SK-N-SH (cell line): Measurements from ENCODE around the gene LRFN4.

Experiments
- CTCF ChIP-seq: fragments of 200-600 bp; sonication (generic); IDR thresholded peaks from 2 replicates; pipeline ENCODE4 v1.6.1; 2017; ENCODE audit warnings: antibody characterized with exemption, mild to moderate bottlenecking, moderate library complexity
- GABPA ChIP-seq: IDR thresholded peaks from 2 replicates; pipeline ENCODE4 v1.4.0; 2012; ENCODE audit warnings: low read depth, mild to moderate bottlenecking
- GATA2 ChIP-seq: sonication (generic); formaldehyde crosslinking; IDR thresholded peaks from 2 replicates; pipeline ENCODE4 v1.5.0; 2020; ENCODE audit warnings: mild to moderate bottlenecking, missing genetic modification reagents
- JUND ChIP-seq: IDR thresholded peaks from 2 replicates; pipeline ENCODE4 v1.4.0; 2012
- MAX ChIP-seq: IDR thresholded peaks from 2 replicates; pipeline ENCODE4 v1.4.0; 2012; ENCODE audit warnings: low read depth
- REST ChIP-seq: IDR thresholded peaks from 2 replicates; pipeline ENCODE4 v1.6.1; 2012; ENCODE audit warnings: mild to moderate bottlenecking, low read depth, low read length, moderate library complexity
- RFX5 ChIP-seq: IDR thresholded peaks from 2 replicates; pipeline ENCODE4 v1.6.1; 2012; ENCODE audit warnings: mild to moderate bottlenecking, improper control_type of control experiment, low read length
- SMC3 ChIP-seq: IDR thresholded peaks from 2 replicates; pipeline ENCODE4 v1.6.1; 2012; ENCODE audit warnings: low read depth, low read length, improper control_type of control experiment
- TAF1 ChIP-seq: IDR thresholded peaks from 2 replicates; pipeline ENCODE4 v1.6.1; 2012; ENCODE audit warnings: low read depth, mild to moderate bottlenecking, low read length, moderate library complexity, borderline replicate concordance
- TCF12 ChIP-seq: IDR thresholded peaks from 2 replicates; pipeline ENCODE4 v1.4.0; 2012
- USF1 ChIP-seq: IDR thresholded peaks from 2 replicates; pipeline ENCODE4 v1.4.0; 2012; ENCODE audit warnings: low read depth, borderline replicate concordance
- USF2 ChIP-seq: fragments of 150-350 bp; IDR thresholded peaks from 2 replicates; pipeline ENCODE4 v1.6.1; 2017; ENCODE audit warnings: antibody characterized with exemption, low read length, low read depth, borderline replicate concordance
- YY1 ChIP-seq: IDR thresholded peaks from 2 replicates; pipeline ENCODE4 v1.4.0; 2012; ENCODE audit warnings: low read depth, mild to moderate bottlenecking

- TF ChIP-seq CTCF: no peak
- TF ChIP-seq USF1: no peak
- no peak for TF ChIP-seq TAF1
- TF ChIP-seq SMC3: no peak
- TF ChIP-seq GATA2 (CRISPR knock-in tag): no peak
- no peak for TF ChIP-seq RFX5
- TF ChIP-seq REST: no peak
- no peak for TF ChIP-seq GABPA
- no peak for TF ChIP-seq YY1
- TF ChIP-seq MAX: no peak
- no peak for TF ChIP-seq JUND
- TF ChIP-seq TCF12: no peak
- TF ChIP-seq USF2: no peak
These were observed 21.9 kb upstream of the LRFN4 start for GRCh38 chr11:66834943-66835342.
